Subcutaneous abdominal adipose tissue (tissue), 5 donors: ENCODE data around the gene APOM.

Source experiments
- H3K27ac ChIP-seq: one replicate; pipeline ENCODE4 v1.7.0; 2013; ENCODE audit warnings: low read depth, mild to moderate bottlenecking, inconsistent platforms, low read length, moderate library complexity
- H3K27me3 ChIP-seq, 5 donors: one replicate each; pipeline ENCODE4 v1.7.0; 2013; ENCODE audit warnings: low read length in 5 of 5, inconsistent platforms in 1 of 5; ENCODE audit not compliant: control insufficient read depth in 5 of 5, insufficient read depth in 4 of 5
- H3K36me3 ChIP-seq, 5 donors: one replicate each; pipeline ENCODE4 v1.7.0; 2013; ENCODE audit warnings: low read length in 5 of 5; ENCODE audit not compliant: control insufficient read depth in 5 of 5, insufficient read depth in 5 of 5
- H3K4me1 ChIP-seq, 5 donors: one replicate each; pipeline ENCODE4 v1.7.0; 2013; ENCODE audit warnings: low read length in 5 of 5, mild to moderate bottlenecking in 3 of 5, moderate library complexity in 1 of 5; ENCODE audit not compliant: control insufficient read depth in 5 of 5, insufficient read depth in 5 of 5
- H3K4me3 ChIP-seq, 5 donors: one replicate each; pipeline ENCODE4 v1.7.0; 2013; ENCODE audit warnings: low read length in 5 of 5, low read depth in 1 of 5
- H3K9ac ChIP-seq, 5 donors: one replicate each; pipeline ENCODE4 v1.7.0; 2013; ENCODE audit warnings: low read length in 5 of 5, mild to moderate bottlenecking in 4 of 5, moderate library complexity in 3 of 5
- H3K9me3 ChIP-seq, 5 donors: one replicate each; pipeline ENCODE4 v1.7.0; 2013; ENCODE audit warnings: low read length in 5 of 5; ENCODE audit not compliant: control insufficient read depth in 5 of 5
- donor health status: healthy.
- donor health status: healthy.
- donor health status: healthy.
- donor health status: healthy.
- donor health status: healthy.

APOM gene

GRCh38 chr6:31677955-31678354 is 22.3 kb downstream of the APOM start:
- H3K27me3 ChIP-seq: no peaks in the 10 kb centered on the region

GRCh38 chr6:31680226-31681134 is 24.8 kb downstream of the APOM start, which contains the start of gene LY6G5C:
TSS of gene LY6G5C (minus strand) at chr6:31681067. CDS start at chr6:31680373, 694 bp downstream.
- H3K4me1 ChIP-seq: peaks cover 0 to 23% (median 20%) of the 10 kb centered on the region in 5 donors
- H3K9ac ChIP-seq: peak within 1 kb of the TSS in 4 of 5 donors; percentile 45 to 80 (median 68)
- peaks cover 0 to 8% (median 6%) of the 10 kb centered on the region in 5 donors for H3K36me3 ChIP-seq
- no peaks in the 10 kb centered on the region for H3K9me3 ChIP-seq
- peak within 1 kb of the TSS; percentile 49 for H3K27ac ChIP-seq
- no peaks in the 10 kb centered on the region for H3K27me3 ChIP-seq
- peak within 1 kb of the TSS; percentile 65 to 74 (median 69) for H3K4me3 ChIP-seq

More at GRCh38 chr6:31677955-31678354, 22.3 kb downstream of the APOM start:
- Histone ChIP-seq H3K36me3 (peaks cover 0 to 15% (median 9%) of the 10 kb centered on the region in 5 donors), H3K4me1 (peaks cover 0 to 19% (median 17%) of the 10 kb centered on the region in 5 donors), H3K9ac (no peak overlapping the region), H3K4me3 (no peak overlapping the region), H3K9me3 (no peaks in the 10 kb centered on the region), H3K27ac (no peak overlapping the region)

DNA sequence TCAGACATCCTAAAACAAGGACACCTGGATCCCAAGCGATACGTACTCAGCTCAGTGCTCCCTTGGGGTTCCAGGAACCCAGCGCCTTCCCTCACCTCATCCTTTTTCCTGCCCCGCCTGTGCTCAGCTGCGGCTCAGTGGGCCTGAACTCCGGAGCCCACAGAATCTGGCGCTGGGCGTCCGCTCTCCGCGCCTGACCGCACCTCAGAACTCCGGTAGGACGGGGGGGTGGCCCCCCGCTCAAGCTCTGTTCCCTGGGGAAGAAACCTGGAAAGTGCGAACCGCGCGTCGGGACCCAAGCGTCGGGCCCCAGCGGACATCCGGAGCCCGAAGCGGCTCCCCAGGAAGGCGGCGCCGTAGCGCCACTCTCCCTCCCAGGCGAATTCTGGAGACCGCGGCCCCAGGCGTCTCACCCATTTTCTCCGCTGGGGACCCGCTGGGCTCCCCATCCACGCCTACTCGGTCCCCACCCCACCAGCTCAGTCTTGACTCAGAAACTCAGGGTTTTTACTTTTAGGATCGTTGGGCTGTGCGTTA is 25.5 kb downstream of the APOM start:
- Histone ChIP-seq H3K36me3 (peaks cover 0 to 14% (median 11%) of the 10 kb centered on the region in 5 donors), H3K27ac (peak overlapping the region; percentile 49), H3K9me3 (no peaks in the 10 kb centered on the region), H3K4me3 (peak overlapping the region; percentile 65 to 74 (median 69)), H3K9ac (peak overlapping the region in 4 of 5 donors; percentile 45 to 80 (median 68)), H3K4me1 (peaks cover 0 to 23% (median 20%) of the 10 kb centered on the region in 5 donors), H3K27me3 (no peaks in the 10 kb centered on the region)

- Histone ChIP-seq H3K27ac (no peak overlapping the region), H3K9ac (no peak overlapping the region)
Measured at GRCh38 chr6:31683591-31683990, 27.9 kb downstream of the APOM start.

DNA sequence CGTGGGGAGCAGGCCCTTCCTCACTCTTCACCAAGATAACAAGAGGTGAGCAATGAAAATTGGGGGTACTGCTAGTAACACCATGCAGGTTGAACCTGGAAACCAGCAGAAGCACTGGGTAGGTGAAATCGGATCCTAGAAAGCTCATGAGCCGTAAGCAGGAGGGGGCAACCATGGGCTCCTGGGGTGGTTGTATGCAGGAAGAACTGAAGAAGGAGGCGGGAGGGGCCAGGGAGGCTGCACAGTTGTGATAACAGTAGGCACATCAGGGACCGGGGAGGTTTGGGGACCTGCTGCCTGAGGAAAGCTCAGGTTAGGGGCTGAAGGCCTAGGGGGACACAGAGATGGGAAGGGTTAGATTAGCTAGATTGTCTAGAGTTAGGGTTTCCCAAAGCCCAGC is 30.8 kb downstream of the APOM start:
- Histone ChIP-seq H3K27me3 (no peaks in the 10 kb centered on the region), H3K4me1 (peaks cover 0 to 9% (median 6%) of the 10 kb centered on the region in 5 donors), H3K9ac (no peak overlapping the region), H3K36me3 (peaks cover 0 to 67% (median 63%) of the 10 kb centered on the region in 5 donors), H3K27ac (no peak overlapping the region), H3K9me3 (no peaks in the 10 kb centered on the region), H3K4me3 (no peak overlapping the region)

More at GRCh38 chr6:31683591-31683990, 27.9 kb downstream of the APOM start:
- Histone ChIP-seq H3K9me3 (no peaks in the 10 kb centered on the region), H3K36me3 (peaks cover 0 to 38% (median 35%) of the 10 kb centered on the region in 5 donors), H3K4me3 (no peak overlapping the region), H3K4me1 (peaks cover 0 to 23% (median 20%) of the 10 kb centered on the region in 5 donors), H3K27me3 (no peaks in the 10 kb centered on the region)

- peaks cover 0 to 4% (median 3%) of the 10 kb centered on the region in 5 donors for H3K4me1 ChIP-seq
- H3K9me3 ChIP-seq: no peaks in the 10 kb centered on the region
- no peak overlapping the region for H3K4me3 ChIP-seq
- H3K9ac ChIP-seq: no peak overlapping the region
- no peaks in the 10 kb centered on the region for H3K27me3 ChIP-seq
- H3K36me3 ChIP-seq: peaks cover 3 to 75% (median 71%) of the 10 kb centered on the region in 5 donors
- no peak overlapping the region for H3K27ac ChIP-seq
Measured at GRCh38 chr6:31687321-31687720, 31.6 kb downstream of the APOM start.

GRCh38 chr6:31687860-31688693 is 32.4 kb downstream of the APOM start:
- no peak overlapping the region for H3K4me3 ChIP-seq
- peaks cover 0 to 3% (median 3%) of the 10 kb centered on the region in 5 donors for H3K4me1 ChIP-seq
- no peaks in the 10 kb centered on the region for H3K9me3 ChIP-seq
- no peak overlapping the region for H3K9ac ChIP-seq
- no peaks in the 10 kb centered on the region for H3K27me3 ChIP-seq
- H3K27ac ChIP-seq: no peak overlapping the region
- peaks cover 3 to 82% (median 78%) of the 10 kb centered on the region in 5 donors for H3K36me3 ChIP-seq

- no peak overlapping the region for H3K27ac ChIP-seq
- no peaks in the 10 kb centered on the region for H3K4me1 ChIP-seq
- no peaks in the 10 kb centered on the region for H3K9me3 ChIP-seq
- H3K27me3 ChIP-seq: no peaks in the 10 kb centered on the region
- peaks cover 3 to 94% (median 86%) of the 10 kb centered on the region in 5 donors for H3K36me3 ChIP-seq
- H3K4me3 ChIP-seq: no peak overlapping the region
- peak overlapping the region in 1 of 5 donors; percentile 7 for H3K9ac ChIP-seq
Measured at GRCh38 chr6:31689249-31690110, 33.8 kb downstream of the APOM start.
